Neutrophil (primary cell): ENCODE measurements around the gene RSAD1.

Experiments used
- H3K27ac ChIP-seq: fragments of 200-600 bp; sonication (generic); 2 replicates; pipeline ENCODE4 v1.5.1; 2016; ENCODE audit warnings: mild to moderate bottlenecking, moderate library complexity
- H3K27me3 ChIP-seq: fragments of 200-600 bp; sonication (generic); 2 replicates; pipeline ENCODE4 v1.6.0; 2016; ENCODE audit warnings: mild to moderate bottlenecking
- H3K36me3 ChIP-seq: fragments of 200-600 bp; sonication (generic); 2 replicates; pipeline ENCODE4 v1.5.1; 2017
- H3K4me1 ChIP-seq, 2 experiments: fragments of 200-600 bp in 1 of 2; sonication (generic) in 1 of 2; 1 replicate in 1 of 2; 2 replicates in 1 of 2; pipeline versions ENCODE4 v1.5.1 to v1.6.1; 2013 to 2016; ENCODE audit warnings: low read depth in 1 of 2, low read length in 1 of 2, mild to moderate bottlenecking in 1 of 2, moderate library complexity in 1 of 2; ENCODE audit not compliant: control insufficient read depth in 1 of 2, insufficient read depth in 1 of 2
- H3K4me3 ChIP-seq, 2 experiments: fragments of 200-600 bp in 1 of 2; sonication (generic) in 1 of 2; 1 replicate in 1 of 2; 2 replicates in 1 of 2; pipeline ENCODE4 v1.5.1; 2013 to 2016; ENCODE audit warnings: low read depth in 1 of 2, low read length in 1 of 2, mild to moderate bottlenecking in 1 of 2, moderate library complexity in 1 of 2
- H3K9me3 ChIP-seq: fragments of 200-600 bp; sonication (generic); 2 replicates; pipeline ENCODE4 v1.5.1; 2016
- CTCF ChIP-seq: fragments of 200-600 bp; sonication (generic); IDR thresholded peaks from 2 replicates; pipeline ENCODE4 v1.5.1; 2016; ENCODE audit warnings: antibody characterized with exemption

Gene RSAD1

GRCh38 chr17:50521514-50521913 is 42.9 kb downstream of the RSAD1 start:
- H3K9me3 ChIP-seq: no peaks in the 10 kb centered on the region
- no peak overlapping the region for H3K4me3 ChIP-seq
- no peaks in the 10 kb centered on the region for H3K27me3 ChIP-seq
- no peaks in the 10 kb centered on the region for H3K36me3 ChIP-seq
- H3K4me1 ChIP-seq: no peaks in the 10 kb centered on the region
- no peak for TF ChIP-seq CTCF
- H3K27ac ChIP-seq: no peak overlapping the region

GRCh38 chr17:50522766-50523165 is 44.1 kb downstream of the RSAD1 start:
- Histone ChIP-seq H3K27me3 (no peaks in the 10 kb centered on the region), H3K27ac (no peak overlapping the region), H3K9me3 (no peaks in the 10 kb centered on the region), H3K36me3 (no peaks in the 10 kb centered on the region), H3K4me1 (peaks cover 6 to 7% of the 10 kb centered on the region in 2 experiments), H3K4me3 (no peak overlapping the region)
- no peak for TF ChIP-seq CTCF

- Histone ChIP-seq H3K27ac (no peak overlapping the region), H3K9me3 (no peaks in the 10 kb centered on the region), H3K27me3 (no peaks in the 10 kb centered on the region), H3K4me3 (no peak overlapping the region), H3K36me3 (no peaks in the 10 kb centered on the region), H3K4me1 (peaks cover 6 to 8% of the 10 kb centered on the region in 2 experiments)
- no peak for TF ChIP-seq CTCF
Observed at GRCh38 chr17:50523208-50523607, 44.5 kb downstream of the RSAD1 start.

GRCh38 chr17:50524838-50525237 is 46.2 kb downstream of the RSAD1 start:
- Histone ChIP-seq H3K4me1 (peaks cover 6 to 8% of the 10 kb centered on the region in 2 experiments), H3K9me3 (no peaks in the 10 kb centered on the region), H3K27me3 (peaks cover 5% of the 10 kb centered on the region), H3K36me3 (no peaks in the 10 kb centered on the region), H3K4me3 (no peak overlapping the region), H3K27ac (no peak overlapping the region)
- no peak for TF ChIP-seq CTCF

- Histone ChIP-seq H3K27ac (no peak overlapping the region), H3K27me3 (peaks cover 16% of the 10 kb centered on the region), H3K36me3 (no peaks in the 10 kb centered on the region), H3K4me1 (peaks cover 19 to 27% of the 10 kb centered on the region in 2 experiments), H3K9me3 (no peaks in the 10 kb centered on the region), H3K4me3 (no peak overlapping the region)
- no peak for TF ChIP-seq CTCF
Observed at GRCh38 chr17:50527155-50527762, 48.6 kb downstream of the RSAD1 start.
